Large intestine (tissue), 3 donors: ENCODE data around the gene DCUN1D5. TPM values are rescaled to one million over a fixed set of nuclear protein-coding genes. Genes with fewer than 3 reads are reported as not detected.
A peak's percentile ranks its signal among the peaks of the same experiment; 100 is the strongest.

Experiments
- DNase-seq, 2 donors: peaks; one replicate each; pipeline versions ENCODE4 v3.0.0 to v3.0.0-alpha.2; 2013
- H3K27ac ChIP-seq: one replicate; pipeline ENCODE4 v1.5.1; 2013; ENCODE audit warnings: low read length
- H3K27me3 ChIP-seq: 2 replicates; pipeline ENCODE4 v1.6.1; 2013; ENCODE audit warnings: low read length; ENCODE audit not compliant: control insufficient read depth, insufficient read depth
- H3K36me3 ChIP-seq: 2 replicates; pipeline ENCODE4 v1.6.1; 2013; ENCODE audit warnings: low read length; ENCODE audit not compliant: control insufficient read depth, insufficient read depth
- H3K4me1 ChIP-seq: one replicate; pipeline ENCODE4 v1.6.1; 2013; ENCODE audit warnings: low read length; ENCODE audit not compliant: control insufficient read depth, insufficient read depth
- H3K4me3 ChIP-seq: one replicate; pipeline ENCODE4 v1.5.1; 2013; ENCODE audit warnings: low read length
- H3K9me3 ChIP-seq: one replicate; pipeline ENCODE4 v1.6.1; 2013; ENCODE audit warnings: mild to moderate bottlenecking, low read depth, low read length, moderate library complexity; ENCODE audit not compliant: control insufficient read depth
- WGBS: methylation state at CpG from one replicate; pipeline ENCODE4 v1.1.5; 2013; ENCODE audit warnings: low lambda C conversion rate; ENCODE audit not compliant: insufficient coverage; 5-methylcytosine and 5-hydroxymethylcytosine counted together
- polyA plus RNA-seq: library from polyadenylated mRNA; unstranded; fragments of 120-200 nt; gene quantifications from one replicate; pipeline ENCODE4 v1.2.1, GENCODE V29; 2013

The DCUN1D5 gene
- polyA plus RNA-seq, 1 donor, result 27.3 TPM

DNA sequence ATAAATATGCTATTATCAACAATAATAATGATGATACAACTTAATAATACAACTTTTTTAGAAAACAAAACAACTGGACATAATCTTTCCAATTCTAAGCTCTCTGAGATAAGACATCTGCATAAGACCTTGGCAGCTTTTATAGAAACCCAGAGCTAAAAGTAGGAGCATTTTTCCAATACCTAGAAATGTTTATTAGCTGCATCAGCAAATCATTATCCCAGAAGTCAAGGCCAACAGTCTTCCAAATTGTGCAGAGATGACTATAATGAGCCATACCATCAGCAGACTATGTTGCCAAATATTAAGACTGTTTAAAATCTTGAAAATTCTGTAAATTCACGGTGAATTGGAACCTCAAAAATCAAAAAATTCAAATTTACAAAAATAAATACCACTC, 30.3 kb downstream of the DCUN1D5 start:
- Histone ChIP-seq H3K27me3 (no peaks in the 10 kb centered on the region), H3K27ac (no peak overlapping the region), H3K4me3 (no peak overlapping the region), H3K9me3 (no peaks in the 10 kb centered on the region), H3K36me3 (peaks cover 26% of the 10 kb centered on the region), H3K4me1 (no peaks in the 10 kb centered on the region)
- DNase-seq, result no peak
- WGBS, result 83% methylated on average over 1 of the region's 1 CpG

- Histone ChIP-seq H3K36me3 (peaks cover 10% of the 10 kb centered on the region), H3K4me1 (peaks cover 3% of the 10 kb centered on the region), H3K9me3 (no peaks in the 10 kb centered on the region), H3K27ac (no peak overlapping the region), H3K4me3 (no peak overlapping the region), H3K27me3 (no peaks in the 10 kb centered on the region)
- DNase-seq, result peak in 1 of 2 donors; percentile 43
- WGBS, result 60% methylated on average over 1 of the region's 3 CpGs
Observed at GRCh38 chr11:103055221-103055890, 36.6 kb downstream of the DCUN1D5 start.

GRCh38 chr11:103053997-103054396, 38.0 kb downstream of the DCUN1D5 start:
- Histone ChIP-seq H3K27ac (no peak overlapping the region), H3K4me1 (peaks cover 3% of the 10 kb centered on the region), H3K27me3 (no peaks in the 10 kb centered on the region), H3K36me3 (peaks cover 5% of the 10 kb centered on the region), H3K4me3 (no peak overlapping the region), H3K9me3 (no peaks in the 10 kb centered on the region)
- DNase-seq, result peak in 1 of 2 donors; percentile 31
- WGBS, result 69% methylated on average over 2 of the region's 3 CpGs

GRCh38 chr11:103051981-103052380, 40.0 kb downstream of the DCUN1D5 start:
- Histone ChIP-seq H3K9me3 (no peaks in the 10 kb centered on the region), H3K4me3 (no peak overlapping the region), H3K27me3 (no peaks in the 10 kb centered on the region), H3K36me3 (no peaks in the 10 kb centered on the region), H3K4me1 (peaks cover 3% of the 10 kb centered on the region), H3K27ac (no peak overlapping the region)
- DNase-seq, result no peak
- no CpG with 5 or more reads among the region's 4 CpGs for WGBS

GRCh38 chr11:103051151-103051801, 40.7 kb downstream of the DCUN1D5 start:
- Histone ChIP-seq H3K36me3 (no peaks in the 10 kb centered on the region), H3K27me3 (no peaks in the 10 kb centered on the region), H3K4me1 (peaks cover 3% of the 10 kb centered on the region), H3K27ac (no peak overlapping the region), H3K9me3 (no peaks in the 10 kb centered on the region), H3K4me3 (no peak overlapping the region)
- DNase-seq, result no peak
- WGBS, result no CpG with 5 or more reads among the region's 1 CpG

GRCh38 chr11:103050351-103050750, 41.6 kb downstream of the DCUN1D5 start:
- Histone ChIP-seq H3K27ac (no peak overlapping the region), H3K27me3 (no peaks in the 10 kb centered on the region), H3K36me3 (no peaks in the 10 kb centered on the region), H3K9me3 (no peaks in the 10 kb centered on the region), H3K4me1 (peaks cover 3% of the 10 kb centered on the region), H3K4me3 (no peak overlapping the region)
- DNase-seq, result no peak

DNA sequence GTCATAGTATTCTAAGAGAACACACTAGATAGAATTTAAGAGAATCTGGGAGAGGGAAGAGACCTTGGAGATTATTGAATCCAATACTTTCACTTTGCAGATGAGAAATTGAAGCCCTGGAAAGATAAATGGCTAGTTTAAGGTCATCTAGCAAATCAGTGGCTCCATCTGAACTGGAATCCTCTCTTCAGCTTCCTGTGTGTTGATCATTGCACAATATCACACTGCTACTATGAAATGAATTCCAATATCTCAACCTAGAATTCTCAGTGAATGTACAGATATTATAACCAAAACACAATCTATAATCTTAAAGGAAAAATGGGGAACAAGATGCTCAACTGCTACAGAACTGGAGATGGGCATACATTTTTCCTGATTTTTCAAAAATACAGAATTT, 44.1 kb downstream of the DCUN1D5 start:
- Histone ChIP-seq H3K36me3 (no peaks in the 10 kb centered on the region), H3K9me3 (no peaks in the 10 kb centered on the region), H3K4me1 (peaks cover 5% of the 10 kb centered on the region), H3K4me3 (no peak overlapping the region), H3K27me3 (no peaks in the 10 kb centered on the region), H3K27ac (no peak overlapping the region)
- no peak for DNase-seq

DNA sequence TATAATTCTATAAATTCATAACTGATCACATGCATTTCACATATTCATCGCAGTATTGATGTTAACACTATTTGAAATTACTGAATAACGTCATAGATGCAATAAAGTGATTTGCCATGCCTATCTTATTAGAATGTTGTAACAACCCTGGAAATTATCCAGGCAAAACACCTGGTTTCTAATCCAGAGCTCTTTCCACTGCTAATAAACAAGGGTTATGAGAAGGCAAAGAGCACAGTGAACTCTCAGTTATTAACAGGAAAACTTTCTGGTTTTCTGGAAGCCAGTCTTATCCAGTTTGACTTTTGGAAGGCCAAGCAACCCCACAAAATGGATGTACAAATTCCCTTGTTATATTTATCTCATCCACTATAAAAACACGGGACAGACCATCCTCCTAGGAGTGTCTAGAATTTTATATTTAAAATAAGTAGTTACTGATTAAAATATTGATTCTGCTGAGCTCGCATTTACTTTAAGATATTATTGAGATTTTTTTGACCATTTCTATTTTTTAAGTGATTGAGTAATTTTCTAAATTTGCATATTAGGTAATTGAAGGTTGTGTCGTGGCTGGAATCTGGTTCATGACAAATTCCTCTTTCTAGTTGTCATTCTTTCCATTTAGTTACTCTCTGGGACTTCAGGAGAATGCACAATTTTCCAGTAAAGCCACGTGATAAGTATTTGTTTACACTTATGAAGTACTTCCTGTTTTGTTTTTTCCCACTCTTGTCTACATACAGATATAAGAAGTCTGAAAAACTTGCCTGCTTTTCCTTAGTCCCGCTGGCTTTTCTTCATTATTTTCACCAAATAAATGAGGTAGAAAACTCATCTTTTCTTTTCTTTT, 47.9 kb downstream of the DCUN1D5 start:
- Histone ChIP-seq H3K36me3 (no peaks in the 10 kb centered on the region), H3K9me3 (no peaks in the 10 kb centered on the region), H3K27me3 (no peaks in the 10 kb centered on the region), H3K4me1 (peaks cover 15% of the 10 kb centered on the region), H3K27ac (peak overlapping the region; percentile 55), H3K4me3 (no peak overlapping the region)
- peak; percentile 48 to 85 for DNase-seq
- 57% methylated on average over 5 of the region's 7 CpGs for WGBS

- peaks cover 15% of the 10 kb centered on the region for H3K4me1 ChIP-seq
- no peak overlapping the region for H3K4me3 ChIP-seq
- H3K27ac ChIP-seq, result peak overlapping the region; percentile 71
- DNase-seq, result peak; percentile 37 to 78
- no peaks in the 10 kb centered on the region for H3K9me3 ChIP-seq
- WGBS, result 13% methylated on average over 1 of the region's 2 CpGs
- H3K27me3 ChIP-seq, result no peaks in the 10 kb centered on the region
- H3K36me3 ChIP-seq, result no peaks in the 10 kb centered on the region
Observed at GRCh38 chr11:103042161-103042560, 49.8 kb downstream of the DCUN1D5 start.

DNA sequence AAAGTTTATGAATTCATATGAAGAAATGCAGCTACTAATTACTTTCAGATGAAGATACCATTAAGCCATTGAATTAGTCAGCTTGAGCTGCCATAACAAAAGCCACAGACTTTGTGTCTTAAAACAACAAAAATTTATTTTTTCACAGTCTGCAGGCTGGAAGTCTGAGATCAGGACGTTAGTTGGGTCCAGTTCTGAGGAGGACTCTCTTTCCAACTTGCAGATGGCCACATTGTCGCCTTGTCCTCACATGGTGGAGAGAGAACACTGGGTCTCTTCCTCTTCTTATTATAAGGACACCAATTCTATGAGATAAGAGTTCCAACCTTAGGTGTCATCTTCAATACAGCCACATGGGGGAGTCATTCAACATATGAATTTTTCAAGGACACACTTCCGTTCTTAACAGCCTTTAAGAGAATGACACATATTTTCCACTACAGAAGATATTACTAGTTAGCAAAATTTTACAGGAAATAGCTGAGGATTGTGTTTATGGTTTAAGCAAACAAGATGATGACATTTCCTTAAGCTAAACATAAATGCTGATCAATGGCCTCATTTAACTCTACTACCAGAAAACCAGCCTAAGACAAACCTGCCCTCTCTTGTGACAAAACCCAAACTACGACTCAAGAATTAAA, 56.0 kb downstream of the DCUN1D5 start:
- Histone ChIP-seq H3K4me1 (no peaks in the 10 kb centered on the region), H3K36me3 (no peaks in the 10 kb centered on the region), H3K4me3 (no peak overlapping the region), H3K27ac (no peak overlapping the region), H3K9me3 (peaks cover 4% of the 10 kb centered on the region), H3K27me3 (no peaks in the 10 kb centered on the region)
- peak; percentile 70 to 80 for DNase-seq
- 40% methylated on average over 1 of the region's 4 CpGs for WGBS
